ENCODE results near the gene ROCK2. TPM values are rescaled to one million over a fixed set of nuclear protein-coding genes. Genes with fewer than 3 reads are reported as not detected.

The ROCK2 gene
- polyA plus RNA-seq (2011; rRNA removed), result 33.4 and 38.7 TPM in 2 replicates
- polyA plus RNA-seq (2012; cell fraction: cytosol; rRNA removed), result 5.9 and 6.5 TPM in 2 replicates
- polyA plus RNA-seq (2012; cell fraction: nucleus; rRNA removed), result 4.2 and 6.9 TPM in 2 replicates
- 34.0 to 38.0 TPM (median 36.4 TPM) in 3 replicates for polyA plus RNA-seq (2017; fragmentation: RNase III; extraction: RNeasy Plus Mini Kit Qiagen cat#74134 plus additional on column Dnase treatment)
- 28.9 and 30.0 TPM in 2 replicates for polyA minus RNA-seq (2011; rRNA and poly(A)+ RNA removed)

DNA sequence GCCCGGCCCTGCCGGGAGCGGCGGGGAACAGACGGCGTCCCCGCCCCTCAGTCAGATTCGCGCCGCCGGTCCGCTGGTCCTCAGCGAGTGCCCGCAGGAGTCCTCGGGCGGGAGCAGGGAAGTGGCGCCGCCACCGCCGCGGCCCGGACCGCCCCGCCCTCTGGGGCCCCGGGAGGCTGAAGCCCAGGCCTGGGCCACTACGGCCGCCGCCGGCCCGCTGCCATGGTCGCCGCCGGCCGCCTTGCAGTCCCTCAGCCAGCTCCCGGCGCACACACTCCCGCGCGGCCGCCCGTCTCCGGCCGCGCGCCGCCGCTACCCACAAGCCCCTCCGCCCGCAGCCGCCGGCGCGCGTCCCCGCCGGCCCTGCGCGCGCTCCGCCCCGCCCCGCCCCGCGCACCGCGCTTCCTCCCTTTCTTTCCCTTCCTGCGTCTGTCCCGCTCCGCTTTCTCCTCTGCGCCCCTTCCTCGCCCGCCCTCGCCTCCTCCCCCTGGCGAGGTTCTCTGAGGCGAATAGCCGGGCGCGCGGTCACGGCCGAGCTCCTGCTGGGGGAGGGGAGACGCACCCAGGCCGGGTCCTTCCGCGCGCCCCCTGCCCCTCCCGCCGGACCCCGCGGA, at the start of gene ROCK2:
Gene ROCK2 (minus strand): TSS at position 295 of the 614 bp plus-strand sequence. CDS start 500 bp downstream, outside the sequence.
- no peak for FAIRE-seq
- DNase-seq (ENCODE audit: low read depth in 1 of 2, low spot score in 1 of 2), result peak; percentile 79 to 91
- H3K9me3 ChIP-seq, result no peaks in the 10 kb centered on the region
- ChIA-PET POLR2A (interaction anchor here (0.6 to 4.8 kb wide), 23 partner anchors 12 to 239 kb away, joined by 3 to 82 read pairs (median 4); partner anchors contain the start of gene SLC66A3), CTCF (interaction anchor here (0.6 to 3.4 kb wide), 24 partner anchors 9 to 449 kb away, joined by 3 to 21 read pairs (median 4); partner anchors contain the start of gene E2F6)
- 8% methylated on average over 19 of the region's 90 CpGs for WGBS (ENCODE audit: missing lambda C conversion rate)
- peak within 1 kb of the TSS; percentile 94 to 95 for H3K27ac ChIP-seq
- H3K4me1 ChIP-seq, result peaks cover 45% of the 10 kb centered on the region
- H3K4me2 ChIP-seq, result peak within 1 kb of the TSS; percentile 95
- TF ChIP-seq MYC (IDR thresholded peaks at IDR 0.05; ENCODE audit: borderline replicate concordance, low read length), result peak; percentile 70; the same call in 1 of the 2 replicates
- TF ChIP-seq CHD2 (IDR thresholded peaks at IDR 0.05; ENCODE audit: low read length, partially characterized antibody), result no peak
- TF ChIP-seq RCOR1 (IDR thresholded peaks at IDR 0.05; ENCODE audit: low read depth, low read length), result no peak
- peak; percentile 93 to 94; a peak in 3 of 5 replicates for TF ChIP-seq JUN (IDR thresholded peaks at IDR 0.05)
- TF ChIP-seq KDM1A (IDR thresholded peaks at IDR 0.05; ENCODE audit: low read depth), result no peak
- TF ChIP-seq PHF8 (IDR thresholded peaks at IDR 0.05; ENCODE audit: borderline replicate concordance, low read depth), result peak; percentile 12; the same call in 1 of the 2 replicates
- peak; percentile 43 for TF ChIP-seq POLR2A (IDR thresholded peaks at IDR 0.05; ENCODE audit: low read length)
- peak; percentile 68; the same call in 1 of the 2 replicates for TF ChIP-seq MAX (IDR thresholded peaks at IDR 0.05)
- no peak for TF ChIP-seq CBX2 (IDR thresholded peaks at IDR 0.05; ENCODE audit: borderline replicate concordance, low read depth)
- TF ChIP-seq RAD21 (conservative IDR thresholded peaks at IDR 0.05 in 1 of 2, IDR thresholded peaks at IDR 0.05 in 1 of 2), result peak in 1 of 2 experiments; percentile 16; a peak in 1 of 5 replicates
- TF ChIP-seq, protein P1, sequence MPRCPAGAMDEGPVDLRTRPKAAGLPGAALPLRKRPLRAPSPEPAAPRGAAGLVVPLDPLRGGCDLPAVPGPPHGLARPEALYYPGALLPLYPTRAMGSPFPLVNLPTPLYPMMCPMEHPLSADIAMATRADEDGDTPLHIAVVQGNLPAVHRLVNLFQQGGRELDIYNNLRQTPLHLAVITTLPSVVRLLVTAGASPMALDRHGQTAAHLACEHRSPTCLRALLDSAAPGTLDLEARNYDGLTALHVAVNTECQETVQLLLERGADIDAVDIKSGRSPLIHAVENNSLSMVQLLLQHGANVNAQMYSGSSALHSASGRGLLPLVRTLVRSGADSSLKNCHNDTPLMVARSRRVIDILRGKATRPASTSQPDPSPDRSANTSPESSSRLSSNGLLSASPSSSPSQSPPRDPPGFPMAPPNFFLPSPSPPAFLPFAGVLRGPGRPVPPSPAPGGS (IDR thresholded peaks at IDR 0.05), result peak; percentile 91
- peak; percentile 71 to 72 for ATAC-seq
- H3K4me3 ChIP-seq, result peak within 1 kb of the TSS; percentile 92

DNA sequence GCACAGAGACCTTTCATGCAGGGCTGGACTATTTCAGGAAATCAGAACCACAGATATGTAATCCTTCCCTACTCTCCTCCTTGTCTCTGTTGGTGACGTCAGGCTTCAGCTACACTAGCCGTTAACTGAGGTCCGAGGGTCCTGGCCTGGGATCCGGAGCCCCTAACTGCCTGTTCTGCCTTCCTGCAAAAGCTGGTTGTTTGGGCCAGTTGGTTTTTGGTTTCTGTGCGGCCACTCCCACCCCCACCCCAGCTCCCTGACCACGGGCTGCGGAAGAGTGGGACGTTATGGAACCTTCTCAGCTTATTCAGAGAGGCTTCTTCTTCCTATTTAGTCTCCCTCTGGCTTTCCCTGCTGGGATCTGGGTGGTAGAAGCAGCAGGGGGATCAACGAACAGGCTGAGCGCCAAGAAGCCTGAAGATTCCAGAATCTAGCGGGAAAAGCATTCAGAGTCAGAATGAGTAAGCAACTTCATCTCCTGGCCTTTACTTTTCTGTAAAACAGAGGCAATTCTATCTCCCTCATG, 49.3 kb upstream of the ROCK2 start:
- TF ChIP-seq RARB (CRISPR knock-in tag; IDR thresholded peaks at IDR 0.05) (no peak), E2F6 (IDR thresholded peaks at IDR 0.05; ENCODE audit: borderline replicate concordance, low read depth) (peak; percentile 59; the same call in 1 of the 2 replicates), MAX (IDR thresholded peaks at IDR 0.05) (no peak), ZSCAN20 (CRISPR knock-in tag; IDR thresholded peaks at IDR 0.05) (no peak)
- DNase-seq (ENCODE audit: low read depth in 1 of 2, low spot score in 1 of 2) (no peak), FAIRE-seq (no peak), ATAC-seq (no peak)
- Histone ChIP-seq H3K27ac (peak overlapping the region; percentile 55 to 92), H3K4me1 (peaks cover 58% of the 10 kb centered on the region), H3K4me3 (no peak overlapping the region), H3K9me3 (no peaks in the 10 kb centered on the region), H3K4me2 (peak overlapping the region; percentile 5; the same call in 1 of the 3 replicates)
- WGBS (ENCODE audit: missing lambda C conversion rate), result 89% methylated on average over 11 of the region's 11 CpGs
- ChIA-PET CTCF (interaction anchor here (0.9 to 1.7 kb wide), 3 partner anchors 17 to 139 kb away, joined by 3 to 7 read pairs (median 3); no protein-coding TSS in a partner anchor), POLR2A (no interaction called here)

- peak in 1 of 2 experiments; percentile 2; a peak in 1 of 5 replicates for TF ChIP-seq RAD21 (conservative IDR thresholded peaks at IDR 0.05 in 1 of 2, IDR thresholded peaks at IDR 0.05 in 1 of 2)
- no peak for TF ChIP-seq PBX3 (IDR thresholded peaks at IDR 0.05)
- no peak for TF ChIP-seq SMC3 (IDR thresholded peaks at IDR 0.05)
- TF ChIP-seq JUN (IDR thresholded peaks at IDR 0.05), result peak in 1 of 2 experiments; percentile 36; a peak in 1 of 5 replicates
- TF ChIP-seq TP53 (CRISPR knock-in tag; IDR thresholded peaks at IDR 0.05), result no peak
- POLR2A ChIA-PET, result interaction anchor here (6.8 kb wide), 1 partner anchor 48 kb away, joined by 82 read pairs; the partner anchor contains the start of gene ROCK2
- ATAC-seq (peak in 1 of 2 experiments; percentile 2; a peak in 3 of 6 replicates), FAIRE-seq (no peak), DNase-seq (ENCODE audit: low read depth in 1 of 2, low spot score in 1 of 2) (no peak)
- Histone ChIP-seq H3K27ac (peak overlapping the region; percentile 86 to 92), H3K4me2 (peak overlapping the region; percentile 54), H3K4me1 (peaks cover 75% of the 10 kb centered on the region), H3K9me3 (no peaks in the 10 kb centered on the region), H3K4me3 (no peak overlapping the region)
- CTCF ChIA-PET, result interaction anchor here (0.5 to 9.7 kb wide), 10 partner anchors 9 to 259 kb away, joined by 3 to 55 read pairs (median 4); a partner anchor contains a TSS
- 7% methylated on average over 3 of the region's 3 CpGs for WGBS (ENCODE audit: missing lambda C conversion rate)
Measured at GRCh38 chr2:11391942-11392266, 47.5 kb upstream of the ROCK2 start.
